NCI-H510A treated with DMSO at 0.1 percent for 48 hours (cell line): ENCODE data around the gene ZNF711.
"Not testable (repeated sequence)": the region's sequence is repeated elsewhere in the genome, so short reads cannot be mapped to it uniquely, and the experiment has no call there.

Source experiments
- DNase-seq: peaks from one replicate; lab custom pipeline; 2025; lab: John Stamatoyannopoulos, UW

ZNF711 gene

DNA sequence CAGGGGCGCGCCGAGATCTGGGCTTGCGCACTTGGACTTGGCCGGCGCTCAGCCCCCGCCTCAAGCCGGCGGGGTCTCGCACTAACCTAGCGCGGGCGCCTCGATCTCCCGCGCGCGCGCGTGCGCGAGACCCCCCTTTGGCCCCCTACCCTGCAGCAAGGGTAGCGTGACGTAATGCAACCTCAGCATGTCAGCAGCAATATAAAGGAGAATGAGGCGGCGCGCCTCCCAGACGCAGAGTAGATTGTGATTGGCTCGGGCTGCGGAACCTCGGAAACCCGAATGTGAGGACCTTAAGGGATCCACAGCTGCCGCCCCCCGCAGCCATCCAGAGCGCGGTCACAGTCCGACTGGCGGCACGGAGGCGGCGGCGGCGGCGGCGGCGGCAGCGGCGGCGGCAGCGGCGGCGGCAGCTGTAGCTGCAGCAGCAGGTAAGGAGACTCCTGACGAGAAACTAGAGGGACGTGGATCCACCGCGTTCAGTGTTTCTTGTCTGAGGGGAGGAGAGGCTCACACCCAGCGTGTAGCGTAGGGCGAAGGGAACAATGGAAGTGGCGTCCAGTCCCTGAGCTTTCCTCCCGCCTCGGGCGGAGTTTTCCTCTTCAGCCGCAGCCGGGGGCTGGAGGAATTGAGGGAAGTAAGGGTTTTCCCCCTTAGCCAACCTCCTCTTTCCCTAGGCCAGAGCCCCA, at the start of gene ZNF711, which contains the start of gene SATL1:
ZNF711 (plus strand) TSS at position 231 of the 689 bp plus-strand sequence. CDS start 3,582 bp downstream, outside the sequence.
SATL1 (minus strand) TSS at position 19 of the 689 bp plus-strand sequence. CDS start 134,811 bp downstream, outside the sequence.
- DNase-seq: peak; percentile 79

DNA sequence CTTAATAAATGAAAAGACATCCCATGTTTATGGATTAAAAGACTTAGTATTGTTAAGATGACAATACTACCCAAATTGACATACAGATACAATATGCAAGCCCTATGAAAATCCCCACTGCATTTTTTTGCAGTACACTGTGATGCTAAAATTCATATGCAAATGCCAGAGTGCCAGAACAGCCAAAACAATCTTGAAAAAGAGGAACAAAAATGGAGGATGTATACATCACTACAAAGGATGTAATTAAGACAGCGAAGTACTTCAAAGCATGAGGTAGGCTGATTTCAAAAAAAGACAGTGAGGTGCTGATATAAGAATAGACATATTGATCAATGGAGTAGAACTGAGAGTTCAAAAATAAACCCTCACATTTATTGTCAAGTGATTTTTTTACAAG, 47.5 kb upstream of the ZNF711 start:
- DNase-seq: no peak

GRCh38 chrX:85203461-85203970, 40.3 kb upstream of the ZNF711 start:
- DNase-seq: no peak

DNA sequence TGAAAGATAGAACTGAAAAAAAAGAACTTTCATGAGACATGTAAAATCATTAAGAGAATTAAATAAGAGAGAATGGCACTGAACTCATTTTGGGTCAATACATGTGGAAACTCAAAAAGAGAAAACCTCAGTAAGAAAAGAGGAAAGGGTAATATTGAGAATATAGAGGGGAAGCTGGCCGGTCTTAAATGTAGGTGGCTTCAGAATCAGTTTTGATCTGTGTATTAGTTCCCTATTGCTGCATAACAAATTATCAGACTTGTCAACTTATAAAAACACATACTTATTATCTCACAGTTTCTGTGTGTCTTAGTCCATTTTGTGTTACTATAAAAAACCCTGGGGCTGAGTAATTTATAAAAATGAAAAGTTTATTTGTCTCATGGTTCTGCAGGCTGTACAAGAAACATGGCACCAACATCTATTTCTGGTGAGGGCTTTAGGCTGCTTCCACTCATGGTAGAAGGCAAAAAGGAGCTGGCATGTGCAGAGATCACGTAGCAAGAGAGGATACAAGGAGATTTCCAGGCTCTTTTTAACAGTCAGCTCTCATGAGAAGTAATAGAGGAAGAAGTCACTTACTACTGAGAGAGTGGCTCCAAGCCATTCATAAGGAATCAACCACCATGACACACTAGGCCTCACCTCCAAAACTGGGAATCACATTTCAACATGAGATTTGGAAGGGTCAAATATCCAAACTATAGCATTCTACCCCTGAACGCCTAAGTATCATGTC, 29.8 kb upstream of the ZNF711 start:
- no peak for DNase-seq

GRCh38 chrX:85215946-85216345, 27.8 kb upstream of the ZNF711 start:
- DNase-seq: no peak

DNA sequence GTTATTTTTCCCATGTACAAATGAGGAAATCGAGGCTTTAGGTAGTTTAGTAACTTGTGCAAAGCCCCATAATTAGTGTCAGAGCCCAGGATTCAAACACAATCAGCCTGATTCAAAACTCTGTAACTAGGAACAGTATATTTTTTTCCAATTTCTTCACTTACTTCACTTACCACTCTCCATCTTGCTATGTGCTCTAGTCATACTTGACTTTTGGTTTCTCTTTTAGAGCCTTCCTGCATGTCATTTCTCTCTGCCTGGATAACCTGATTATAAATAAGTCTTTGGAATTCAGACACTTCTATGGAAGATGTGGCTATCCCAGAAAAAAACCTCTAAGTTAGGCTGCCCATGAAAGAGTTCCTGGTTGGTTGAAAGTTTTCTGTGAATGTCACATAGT, 22.4 kb upstream of the ZNF711 start:
- DNase-seq: no peak

- DNase-seq: no peak
These were observed 20.4 kb upstream of the ZNF711 start for GRCh38 chrX:85223359-85223758.

DNA sequence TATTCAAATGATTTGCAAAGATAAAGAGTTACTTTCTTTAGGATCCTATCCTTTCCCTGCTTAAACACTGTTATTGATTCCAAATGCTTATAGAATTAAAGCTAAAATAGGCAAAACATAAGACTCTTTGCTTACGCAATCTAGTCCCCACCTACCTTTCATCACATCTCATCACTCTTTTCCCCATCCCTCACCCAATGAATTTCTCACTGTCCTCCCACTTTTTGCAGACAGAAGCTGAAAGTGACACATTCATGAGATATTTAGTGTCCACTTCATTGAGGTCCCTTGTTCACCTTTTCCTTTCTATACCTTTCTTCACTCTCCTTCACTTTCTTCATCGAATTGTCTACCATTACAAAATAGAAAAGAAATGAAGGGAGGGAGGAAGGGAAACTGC, 636 bp upstream of the ZNF711 start:
- peak; percentile 6 for DNase-seq

DNA sequence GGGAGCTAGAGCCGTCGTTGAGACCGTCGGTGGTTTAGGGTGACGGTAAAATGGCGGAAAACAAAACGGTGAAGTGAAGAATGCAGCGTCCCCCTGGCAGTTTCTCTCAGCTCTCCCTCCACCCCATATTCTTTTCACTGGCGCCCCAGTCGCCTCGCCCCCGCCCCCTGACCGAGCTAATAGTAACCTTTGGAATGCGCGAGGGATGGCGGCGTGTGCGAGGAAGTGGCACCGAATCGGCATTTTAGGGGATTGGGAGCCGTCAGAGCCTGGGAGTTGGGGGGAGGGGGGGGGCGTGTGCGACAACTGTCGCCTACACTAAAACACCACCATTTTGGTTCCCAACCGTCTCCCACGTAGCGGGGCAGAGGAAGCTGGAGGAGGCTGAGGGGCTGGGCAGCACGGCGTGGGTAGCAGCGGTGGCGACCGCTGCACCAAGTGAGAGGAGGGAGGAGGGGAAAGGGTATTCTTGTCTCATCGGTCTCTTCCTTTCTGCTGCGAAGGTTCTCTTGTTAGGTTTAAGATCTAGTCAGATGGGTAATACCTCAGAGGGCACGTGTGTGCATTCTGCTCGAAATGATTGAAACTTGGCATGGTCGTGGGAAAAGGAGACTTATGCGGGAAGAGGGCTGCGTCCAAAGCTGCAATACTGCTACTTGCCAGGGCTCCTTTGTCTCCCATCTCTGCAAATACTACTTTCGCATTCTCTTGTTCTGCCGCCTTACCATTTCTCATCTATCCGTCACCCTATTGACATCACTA, 840 bp downstream of the ZNF711 start:
- DNase-seq: peak; percentile 22

DNA sequence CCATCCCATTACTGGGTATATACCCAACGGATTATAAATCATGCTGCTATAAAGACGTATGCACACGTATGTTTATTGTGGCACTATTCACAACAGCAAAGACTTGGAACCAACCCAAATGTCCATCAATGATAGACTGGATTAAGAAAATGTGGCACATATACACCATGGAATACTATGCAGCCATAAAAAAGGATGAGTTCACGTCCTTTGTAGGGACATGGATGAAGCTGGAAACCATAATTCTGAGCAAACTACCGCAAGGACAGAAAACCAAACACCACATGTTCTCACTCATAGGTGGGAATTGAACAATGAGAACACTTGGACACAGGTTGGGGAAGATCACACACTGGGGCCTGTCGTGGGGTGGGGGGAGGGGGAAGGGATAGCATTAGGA, 41.5 kb downstream of the ZNF711 start:
- DNase-seq: not testable (repeated sequence)

DNA sequence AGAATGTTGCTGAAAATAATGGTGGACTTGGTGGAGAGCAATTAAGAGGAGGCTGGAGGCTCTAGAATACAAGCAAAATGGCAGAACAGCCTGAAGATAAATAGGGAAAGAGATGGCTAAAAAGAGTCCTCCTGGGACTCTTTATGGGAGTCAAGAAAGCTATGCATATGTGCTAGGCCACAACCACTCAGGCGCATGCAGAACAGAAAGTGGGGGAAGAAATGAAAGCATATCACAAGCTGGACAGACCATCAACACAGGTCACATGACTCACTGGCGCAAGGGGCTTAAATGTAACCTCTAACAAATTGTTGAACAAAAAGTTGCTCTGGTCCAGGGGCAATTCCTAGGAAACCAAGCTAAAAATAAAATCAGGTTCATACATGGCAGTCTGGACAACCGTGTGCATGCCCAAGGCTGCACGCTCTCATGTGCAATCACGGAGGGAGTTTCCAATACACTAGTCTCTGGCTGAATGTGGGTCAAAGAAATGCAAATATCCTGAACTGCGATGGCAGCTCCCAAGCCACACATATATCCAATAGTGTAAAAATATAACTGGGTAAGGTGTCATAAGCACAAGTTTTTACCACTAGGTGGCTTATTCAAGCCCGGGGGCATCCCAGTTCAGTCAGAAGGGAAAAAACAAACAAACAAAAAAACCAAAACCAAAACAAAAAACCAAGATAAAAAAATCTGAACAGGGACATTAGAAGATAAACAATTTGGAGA, 45.4 kb downstream of the ZNF711 start:
- no peak for DNase-seq

DNA sequence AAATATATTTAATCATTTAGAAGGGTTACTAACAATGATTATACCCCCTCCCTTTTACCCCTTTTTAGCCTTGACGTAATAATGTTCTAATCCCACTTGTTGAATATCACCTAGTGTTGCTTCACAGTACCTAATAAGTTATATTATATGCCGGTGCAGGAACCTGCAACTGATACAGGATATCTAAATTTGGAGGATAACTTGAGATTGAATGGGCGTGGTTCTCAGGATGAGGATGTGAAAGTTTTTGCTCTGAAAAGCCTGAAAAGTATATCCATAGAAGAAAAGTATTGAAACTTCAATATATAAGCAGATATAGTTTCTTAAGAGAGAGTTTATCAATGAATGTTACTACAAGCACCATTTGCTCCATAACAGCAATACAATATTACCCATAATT, 59.8 kb downstream of the ZNF711 start:
- no peak for DNase-seq

- DNase-seq: no peak
These were observed 65.9 kb downstream of the ZNF711 start for GRCh38 chrX:85309717-85310116.

DNA sequence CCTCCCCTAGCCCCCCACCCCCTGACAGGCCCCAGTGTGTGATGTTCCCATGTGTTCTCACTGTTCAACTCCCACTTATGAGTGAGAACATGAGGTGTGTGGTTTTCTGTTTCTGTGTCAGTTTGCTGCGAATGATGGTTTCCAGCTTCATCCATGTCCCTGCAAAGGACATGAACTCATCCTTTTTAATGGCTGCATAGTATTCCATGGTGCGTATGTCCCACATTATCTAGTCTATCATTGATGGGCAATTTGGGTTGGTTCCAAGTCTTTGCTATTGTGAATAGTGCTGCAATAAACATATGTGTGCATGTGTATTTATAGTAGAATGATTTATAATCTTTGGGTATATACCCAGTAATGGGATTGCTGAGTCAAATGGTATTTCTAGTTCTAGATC, 67.6 kb downstream of the ZNF711 start:
- DNase-seq: not testable (repeated sequence)
